Jurkat, Clone E6-1 (cell line): ENCODE measurements around the gene NTM.

ENCODE experiments used
- DNase-seq: peaks from one replicate; pipeline ENCODE4 v3.0.0-alpha.2; 2011; ENCODE audit warnings: low read depth, low spot score
- H3K4me3 ChIP-seq: 2 replicates; pipeline ENCODE4 v1.5.1; 2011; ENCODE audit warnings: mild to moderate bottlenecking, low read length, control low read depth, moderate library complexity

Gene NTM

GRCh38 chr11:131964698-131965483, 594.5 kb downstream of the NTM start:
- no peak for DNase-seq

GRCh38 chr11:131965504-131965903, 595.1 kb downstream of the NTM start:
- DNase-seq = no peak
- no peak overlapping the region for H3K4me3 ChIP-seq

More at GRCh38 chr11:131964698-131965483, 594.5 kb downstream of the NTM start:
- no peak overlapping the region for H3K4me3 ChIP-seq

GRCh38 chr11:131966667-131967066, 596.3 kb downstream of the NTM start:
- no peak for DNase-seq
- H3K4me3 ChIP-seq = no peak overlapping the region

GRCh38 chr11:131969261-131969660, 598.8 kb downstream of the NTM start:
- H3K4me3 ChIP-seq = no peak overlapping the region
- no peak for DNase-seq

GRCh38 chr11:131973061-131973460, 602.6 kb downstream of the NTM start:
- no peak for DNase-seq
- no peak overlapping the region for H3K4me3 ChIP-seq

- DNase-seq = no peak
Measured at GRCh38 chr11:131975619-131976018, 605.2 kb downstream of the NTM start.

GRCh38 chr11:131976021-131976420, 605.6 kb downstream of the NTM start:
- DNase-seq = no peak
- no peak overlapping the region for H3K4me3 ChIP-seq

More at GRCh38 chr11:131975619-131976018, 605.2 kb downstream of the NTM start:
- H3K4me3 ChIP-seq = no peak overlapping the region

GRCh38 chr11:131977231-131977630, 606.8 kb downstream of the NTM start:
- no peak overlapping the region for H3K4me3 ChIP-seq
- no peak for DNase-seq

GRCh38 chr11:131977854-131978253, 607.4 kb downstream of the NTM start:
- H3K4me3 ChIP-seq = no peak overlapping the region
- no peak for DNase-seq

GRCh38 chr11:131978351-131978750, 607.9 kb downstream of the NTM start:
- no peak for DNase-seq
- no peak overlapping the region for H3K4me3 ChIP-seq

- H3K4me3 ChIP-seq = no peak overlapping the region
- no peak for DNase-seq
Measured at GRCh38 chr11:131979364-131979763, 608.9 kb downstream of the NTM start.

GRCh38 chr11:131980199-131980598, 609.8 kb downstream of the NTM start:
- DNase-seq = no peak
- H3K4me3 ChIP-seq = no peak overlapping the region

GRCh38 chr11:131980888-131981668, 610.7 kb downstream of the NTM start:
- no peak overlapping the region for H3K4me3 ChIP-seq
- DNase-seq = no peak

GRCh38 chr11:131982154-131982553, 611.7 kb downstream of the NTM start:
- no peak for DNase-seq
- no peak overlapping the region for H3K4me3 ChIP-seq

- no peak for DNase-seq
- no peak overlapping the region for H3K4me3 ChIP-seq
Measured at GRCh38 chr11:131985846-131986301, 615.5 kb downstream of the NTM start.

- H3K4me3 ChIP-seq = no peak overlapping the region
- no peak for DNase-seq
Measured at GRCh38 chr11:131987703-131988102, 617.3 kb downstream of the NTM start.

GRCh38 chr11:131991606-131992005, 621.2 kb downstream of the NTM start:
- H3K4me3 ChIP-seq = no peak overlapping the region

GRCh38 chr11:131993246-131993645, 622.8 kb downstream of the NTM start:
- no peak overlapping the region for H3K4me3 ChIP-seq
- no peak for DNase-seq

More at GRCh38 chr11:131991606-131992005, 621.2 kb downstream of the NTM start:
- no peak for DNase-seq

- no peak for DNase-seq
- no peak overlapping the region for H3K4me3 ChIP-seq
Measured at GRCh38 chr11:131998020-131998419, 627.6 kb downstream of the NTM start.

- DNase-seq = no peak
- no peak overlapping the region for H3K4me3 ChIP-seq
Measured at GRCh38 chr11:131999084-131999483, 628.7 kb downstream of the NTM start.
